GM21447 (cell line): ENCODE measurements around the gene IKZF4.

Experiments used
- ATAC-seq: cut with Tn5 transposase; IDR thresholded peaks from one replicate; pipeline ENCODE4 v1.9.1; 2021; ENCODE audit not compliant: unreplicated experiment

IKZF4 gene

DNA sequence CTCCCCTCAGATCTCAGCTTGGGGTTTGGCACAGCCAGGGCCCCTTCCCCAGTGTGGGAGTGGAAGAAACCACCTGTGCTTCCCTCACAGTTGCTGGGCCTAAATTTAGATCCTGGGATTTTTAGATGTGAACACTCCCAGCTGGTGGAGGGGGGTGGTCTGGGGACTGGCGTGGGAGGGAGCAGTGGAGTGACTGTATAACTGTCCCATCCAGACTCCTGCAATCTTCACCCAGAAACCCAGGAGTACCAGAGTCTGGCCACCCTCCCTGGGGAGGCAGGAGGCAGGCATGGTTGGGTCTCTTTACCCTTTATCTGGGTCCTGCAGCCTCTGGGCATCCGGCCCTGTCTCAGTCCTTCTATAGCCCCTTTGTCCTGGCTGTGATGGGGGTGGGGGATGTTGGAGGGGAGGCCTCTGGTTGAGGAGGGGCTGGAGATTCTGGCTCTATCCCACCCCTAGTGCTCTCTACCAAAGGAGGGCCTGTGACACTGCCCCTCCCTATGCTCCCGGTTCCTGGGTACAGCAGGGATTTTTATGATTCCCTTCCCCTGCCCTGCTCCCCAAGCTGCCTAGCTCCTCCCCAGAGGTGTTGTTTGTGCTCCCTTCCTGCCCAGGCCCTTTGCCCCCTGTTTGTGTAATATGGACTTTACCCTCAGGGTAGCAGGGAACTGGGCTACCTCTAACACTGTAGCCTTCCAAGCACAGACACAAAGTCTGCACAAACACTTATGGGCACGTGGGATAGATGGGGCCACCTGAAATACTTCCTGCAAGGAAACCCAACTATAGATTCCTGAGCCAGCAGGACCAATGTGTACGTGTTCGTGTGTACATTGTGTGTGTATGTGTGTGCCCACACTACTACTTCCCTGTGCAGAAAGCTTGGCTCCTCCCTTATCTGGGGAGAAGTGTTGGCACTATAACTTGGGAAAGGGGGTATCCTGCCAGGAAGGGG is 60.8 kb downstream of the IKZF4 start:
- ATAC-seq, result no peak

- ATAC-seq, result no peak
Measured at GRCh38 chr12:56082382-56082781, 61.5 kb downstream of the IKZF4 start.

DNA sequence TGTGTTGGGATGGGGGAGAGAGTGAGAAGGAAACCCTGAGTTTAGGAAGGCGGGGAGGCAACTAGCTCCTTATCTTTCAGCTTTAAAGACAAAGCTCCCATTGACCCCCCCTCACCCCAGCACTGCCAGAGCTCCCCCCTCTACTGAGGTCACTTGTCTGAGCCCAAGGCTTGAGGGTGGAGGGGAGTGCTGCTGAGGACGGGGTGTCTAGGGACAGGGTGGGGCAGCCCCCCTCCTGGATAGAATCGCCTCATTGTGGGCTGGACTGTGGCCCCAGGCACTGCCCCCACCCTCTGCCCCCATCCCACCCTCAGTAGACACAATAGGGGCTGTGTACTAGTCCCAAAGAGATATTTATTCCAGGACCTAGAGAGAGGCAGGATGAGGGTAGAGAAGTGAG is 62.1 kb downstream of the IKZF4 start:
- ATAC-seq, result no peak

- ATAC-seq, result no peak
Measured at GRCh38 chr12:56084958-56085543, 64.2 kb downstream of the IKZF4 start.

DNA sequence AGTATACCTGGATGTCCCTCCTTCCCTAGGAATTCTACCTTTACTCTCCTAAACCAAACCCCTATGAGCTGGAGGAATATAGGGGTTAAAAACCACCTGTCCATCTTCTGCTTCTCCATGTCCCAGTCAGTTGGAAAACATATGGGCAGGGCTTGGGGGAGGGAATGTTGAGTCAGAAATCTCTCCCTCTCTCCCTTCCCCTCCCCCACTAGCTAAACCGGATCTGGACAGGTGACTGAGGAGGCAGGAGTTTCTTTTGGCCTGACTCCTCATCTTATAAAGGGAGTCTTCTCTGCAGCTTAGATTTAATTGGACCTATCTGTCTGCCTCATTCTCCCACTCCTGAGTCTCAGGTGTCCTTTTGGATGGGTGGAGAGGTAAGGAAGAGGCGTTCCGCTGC is 65.3 kb downstream of the IKZF4 start:
- ATAC-seq, result no peak

DNA sequence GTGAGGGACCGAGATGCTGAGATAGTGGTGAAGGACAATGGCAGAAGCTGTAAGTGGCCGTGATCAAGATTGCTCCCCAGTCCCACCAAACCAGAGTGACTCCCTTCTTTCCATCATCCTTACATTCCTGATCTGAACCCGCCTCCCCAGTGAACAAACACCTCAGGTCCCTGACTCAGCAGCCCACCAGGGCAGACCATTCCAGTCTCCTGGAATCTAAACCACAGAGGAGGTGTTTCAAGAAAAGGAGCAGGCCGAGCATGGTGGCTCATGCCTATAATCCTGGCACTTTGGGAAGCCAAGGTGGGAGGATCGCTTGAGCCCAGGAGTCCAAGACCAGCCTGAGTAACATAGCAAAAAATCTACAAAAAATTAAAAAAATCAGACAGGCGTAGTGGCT is 65.8 kb downstream of the IKZF4 start:
- ATAC-seq, result no peak

- no peak for ATAC-seq
Measured at GRCh38 chr12:56087220-56087619, 66.4 kb downstream of the IKZF4 start.
